GM23338 (cell line): ENCODE results near the gene HDHD5. TPM values are rescaled to one million over a fixed set of nuclear protein-coding genes. Genes with fewer than 3 reads are reported as not detected.

Experiments
- ATAC-seq: fragments of 200-7000 bp; cut with Tn5 transposase; 3 replicates; pipeline ENCODE4 v1.9.1; 2020
- DNase-seq: peaks from one replicate; pipeline ENCODE4 v3.0.0-alpha.2; 2015; ENCODE audit warnings: low spot score
- H2AFZ ChIP-seq: fragments of 200-600 bp; sonication (generic); 2 replicates; pipeline ENCODE4 v1.8.0; 2016; ENCODE audit warnings: antibody characterized with exemption, mild to moderate bottlenecking, moderate library complexity
- H3F3A ChIP-seq: fragments of 200-600 bp; sonication (generic); replicated peaks from 2 replicates; pipeline ENCODE4 v1.8.0; 2017; ENCODE audit warnings: antibody characterized with exemption, mixed run types, low read depth
- H3K27ac ChIP-seq: fragments of 200-600 bp; sonication (generic); 2 replicates; pipeline ENCODE4 v1.6.1; 2016; ENCODE audit warnings: low read depth
- H3K27me3 ChIP-seq: fragments of 200-600 bp; sonication (generic); 2 replicates; pipeline ENCODE4 v1.8.0; 2016; ENCODE audit warnings: mild to moderate bottlenecking, mixed run types, moderate library complexity; ENCODE audit not compliant: insufficient read depth
- H3K36me3 ChIP-seq: fragments of 200-600 bp; sonication (generic); 2 replicates; pipeline ENCODE4 v1.8.0; 2016; ENCODE audit warnings: mild to moderate bottlenecking; ENCODE audit not compliant: insufficient read depth
- H3K4me1 ChIP-seq: fragments of 200-600 bp; sonication (generic); 2 replicates; pipeline ENCODE4 v1.8.0; 2016; ENCODE audit warnings: mild to moderate bottlenecking, moderate library complexity; ENCODE audit not compliant: insufficient read depth
- H3K4me2 ChIP-seq: fragments of 200-600 bp; sonication (generic); 2 replicates; pipeline ENCODE4 v1.7.1; 2017; ENCODE audit warnings: mixed run types
- H3K4me3 ChIP-seq: fragments of 200-600 bp; sonication (generic); 2 replicates; pipeline ENCODE4 v1.6.1; 2016; ENCODE audit warnings: mixed run types
- H3K79me2 ChIP-seq: fragments of 200-600 bp; sonication (generic); replicated peaks from 2 replicates; pipeline ENCODE4 v1.8.0; 2017; ENCODE audit warnings: mild to moderate bottlenecking; ENCODE audit not compliant: insufficient read depth
- H3K9me2 ChIP-seq: fragments of 200-600 bp; sonication (generic); 2 replicates; pipeline ENCODE4 v1.8.0; 2017; ENCODE audit not compliant: insufficient read depth
- H4K20me1 ChIP-seq: fragments of 200-600 bp; sonication (generic); replicated peaks from 2 replicates; pipeline ENCODE4 v1.8.0; 2017; ENCODE audit warnings: mild to moderate bottlenecking; ENCODE audit not compliant: insufficient read depth
- H3K27ac Mint-ChIP-seq: 2 replicates; pipeline ENCODE4 v1.8.0; 2020; ENCODE audit warnings: inconsistent platforms, mild to moderate bottlenecking, moderate library complexity, mixed read lengths
- H3K27me3 Mint-ChIP-seq: 3 replicates; pipeline ENCODE4 v1.8.0; 2022; ENCODE audit warnings: low read depth, mild to moderate bottlenecking, moderate library complexity, mixed read lengths, inconsistent platforms; ENCODE audit not compliant: insufficient read depth, poor library complexity
- H3K36me3 Mint-ChIP-seq: 3 replicates; pipeline ENCODE4 v1.8.0; 2021; ENCODE audit warnings: low read depth, mild to moderate bottlenecking, inconsistent platforms, moderate library complexity, mixed read lengths
- H3K4me1 Mint-ChIP-seq: 3 replicates; pipeline ENCODE4 v1.8.0; 2020; ENCODE audit warnings: mild to moderate bottlenecking, inconsistent platforms, mixed read lengths
- H3K4me3 Mint-ChIP-seq: 3 replicates; pipeline ENCODE4 v1.8.0; 2021; ENCODE audit warnings: moderate library complexity, mild to moderate bottlenecking, inconsistent platforms, mixed read lengths
- H3K9me3 Mint-ChIP-seq: 3 replicates; pipeline ENCODE4 v1.8.0; 2020; ENCODE audit warnings: moderate library complexity, mild to moderate bottlenecking, inconsistent platforms, mixed read lengths
- CREB1 ChIP-seq: fragments of 250-450 bp; sonication (Bioruptor Pico); IDR thresholded peaks from 2 replicates; pipeline ENCODE4 v1.5.0; 2020; ENCODE audit warnings: low read depth, mild to moderate bottlenecking, moderate library complexity
- EZH2 ChIP-seq: fragments of 200-600 bp; sonication (generic); IDR thresholded peaks from one replicate; pipeline ENCODE4 v1.8.0; 2017; ENCODE audit warnings: antibody characterized with exemption, mild to moderate bottlenecking, low read depth; ENCODE audit not compliant: unreplicated experiment
- NANOG ChIP-seq: IDR thresholded peaks from 2 replicates; pipeline ENCODE4 v1.6.1; 2016; ENCODE audit warnings: antibody characterized with exemption, borderline replicate concordance
- POLR2AphosphoS5 ChIP-seq: IDR thresholded peaks from 2 replicates; pipeline ENCODE4 v1.6.1; 2016; ENCODE audit warnings: antibody characterized with exemption, low read depth
- STAT1 ChIP-seq: IDR thresholded peaks from one replicate; pipeline ENCODE4 v1.6.1; 2016; ENCODE audit warnings: antibody characterized with exemption; ENCODE audit not compliant: unreplicated experiment
- ZNF331 ChIP-seq: fragments of 250-450 bp; sonication (Bioruptor Pico); IDR thresholded peaks from 2 replicates; pipeline ENCODE4 v1.5.0; 2020; ENCODE audit warnings: low read depth, mild to moderate bottlenecking, moderate library complexity
- polyA plus RNA-seq: library from polyadenylated mRNA; unstranded; fragments of >200 nt; fragmentation: Nextera tagmentation; extraction: Ambion mirVana; gene quantifications from 2 replicates; pipeline ENCODE4 v1.2.1, GENCODE V29; 2016
- total RNA-seq: library from RNA; depleted of rRNA; stranded (reverse); fragments of >200 nt; shearing (Covaris generic); gene quantifications from 2 replicates; pipeline ENCODE4 v1.2.3, GENCODE V29; 2014
- TF ChIP-seq, protein P1 (sequence below): fragments of 250-450 bp; sonication (Bioruptor Pico); IDR thresholded peaks from 2 replicates; pipeline ENCODE4 v1.5.0; 2020; ENCODE audit warnings: mild to moderate bottlenecking, moderate library complexity
- TF ChIP-seq, protein P2 (sequence below): IDR thresholded peaks from one replicate; pipeline ENCODE4 v1.6.1; 2018; ENCODE audit warnings: antibody characterized with exemption; ENCODE audit not compliant: unreplicated experiment
- TF ChIP-seq, protein P3 (sequence below), 2 experiments: fragments of 200-600 bp in 1 of 2; sonication (generic) in 1 of 2; conservative IDR thresholded peaks; 2 replicates each; pipeline versions ENCODE4 v1.5.1 to v1.6.1; 2016 to 2017; ENCODE audit warnings: antibody characterized with exemption in 2 of 2, low read depth in 2 of 2, mild to moderate bottlenecking in 2 of 2, moderate library complexity in 1 of 2

HDHD5 gene
- total and polyA plus RNA-seq, 2 experiments from 2014 or later: 70.0 to 116 TPM

DNA sequence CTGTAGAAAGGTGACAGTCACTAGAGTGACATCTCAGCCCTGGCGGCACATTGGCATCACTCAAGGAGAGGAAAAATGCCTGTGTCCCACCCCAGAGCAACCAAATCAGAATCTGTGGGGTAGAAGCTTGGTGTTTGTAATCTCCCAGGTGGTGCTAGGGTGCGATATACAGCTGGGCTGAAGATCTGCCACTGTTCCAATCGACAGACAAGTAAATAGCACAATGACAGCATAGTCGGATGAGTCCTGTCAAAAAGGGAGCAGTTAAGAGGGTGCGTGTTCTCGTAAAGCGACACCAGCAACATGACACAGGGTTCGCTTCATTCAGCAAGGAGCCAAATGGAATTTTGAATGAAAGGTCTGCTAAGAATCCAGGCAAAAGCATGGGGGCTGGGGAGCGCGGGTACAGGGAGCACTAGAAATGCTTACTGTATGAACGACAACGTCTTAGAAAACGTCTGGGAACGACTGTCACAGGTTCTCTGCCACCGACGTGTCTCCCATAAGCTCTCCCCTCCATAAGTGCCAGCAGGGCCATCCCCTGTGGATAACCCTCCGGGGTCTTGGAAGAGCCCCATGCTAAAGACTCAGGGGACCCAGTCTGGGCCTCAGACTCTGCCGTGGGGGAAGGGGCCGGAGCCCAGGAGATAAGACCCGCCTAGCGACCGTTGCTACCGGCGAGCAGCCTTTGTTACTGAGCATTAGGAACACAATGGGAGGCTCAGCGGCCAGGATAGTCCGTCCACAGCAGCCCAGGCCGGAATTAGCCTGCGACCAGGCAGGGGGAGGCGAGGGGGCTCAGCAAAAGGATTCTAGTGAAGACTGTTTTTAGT, 39.3 kb upstream of the HDHD5 start (continued):
- TF ChIP-seq, protein P1, sequence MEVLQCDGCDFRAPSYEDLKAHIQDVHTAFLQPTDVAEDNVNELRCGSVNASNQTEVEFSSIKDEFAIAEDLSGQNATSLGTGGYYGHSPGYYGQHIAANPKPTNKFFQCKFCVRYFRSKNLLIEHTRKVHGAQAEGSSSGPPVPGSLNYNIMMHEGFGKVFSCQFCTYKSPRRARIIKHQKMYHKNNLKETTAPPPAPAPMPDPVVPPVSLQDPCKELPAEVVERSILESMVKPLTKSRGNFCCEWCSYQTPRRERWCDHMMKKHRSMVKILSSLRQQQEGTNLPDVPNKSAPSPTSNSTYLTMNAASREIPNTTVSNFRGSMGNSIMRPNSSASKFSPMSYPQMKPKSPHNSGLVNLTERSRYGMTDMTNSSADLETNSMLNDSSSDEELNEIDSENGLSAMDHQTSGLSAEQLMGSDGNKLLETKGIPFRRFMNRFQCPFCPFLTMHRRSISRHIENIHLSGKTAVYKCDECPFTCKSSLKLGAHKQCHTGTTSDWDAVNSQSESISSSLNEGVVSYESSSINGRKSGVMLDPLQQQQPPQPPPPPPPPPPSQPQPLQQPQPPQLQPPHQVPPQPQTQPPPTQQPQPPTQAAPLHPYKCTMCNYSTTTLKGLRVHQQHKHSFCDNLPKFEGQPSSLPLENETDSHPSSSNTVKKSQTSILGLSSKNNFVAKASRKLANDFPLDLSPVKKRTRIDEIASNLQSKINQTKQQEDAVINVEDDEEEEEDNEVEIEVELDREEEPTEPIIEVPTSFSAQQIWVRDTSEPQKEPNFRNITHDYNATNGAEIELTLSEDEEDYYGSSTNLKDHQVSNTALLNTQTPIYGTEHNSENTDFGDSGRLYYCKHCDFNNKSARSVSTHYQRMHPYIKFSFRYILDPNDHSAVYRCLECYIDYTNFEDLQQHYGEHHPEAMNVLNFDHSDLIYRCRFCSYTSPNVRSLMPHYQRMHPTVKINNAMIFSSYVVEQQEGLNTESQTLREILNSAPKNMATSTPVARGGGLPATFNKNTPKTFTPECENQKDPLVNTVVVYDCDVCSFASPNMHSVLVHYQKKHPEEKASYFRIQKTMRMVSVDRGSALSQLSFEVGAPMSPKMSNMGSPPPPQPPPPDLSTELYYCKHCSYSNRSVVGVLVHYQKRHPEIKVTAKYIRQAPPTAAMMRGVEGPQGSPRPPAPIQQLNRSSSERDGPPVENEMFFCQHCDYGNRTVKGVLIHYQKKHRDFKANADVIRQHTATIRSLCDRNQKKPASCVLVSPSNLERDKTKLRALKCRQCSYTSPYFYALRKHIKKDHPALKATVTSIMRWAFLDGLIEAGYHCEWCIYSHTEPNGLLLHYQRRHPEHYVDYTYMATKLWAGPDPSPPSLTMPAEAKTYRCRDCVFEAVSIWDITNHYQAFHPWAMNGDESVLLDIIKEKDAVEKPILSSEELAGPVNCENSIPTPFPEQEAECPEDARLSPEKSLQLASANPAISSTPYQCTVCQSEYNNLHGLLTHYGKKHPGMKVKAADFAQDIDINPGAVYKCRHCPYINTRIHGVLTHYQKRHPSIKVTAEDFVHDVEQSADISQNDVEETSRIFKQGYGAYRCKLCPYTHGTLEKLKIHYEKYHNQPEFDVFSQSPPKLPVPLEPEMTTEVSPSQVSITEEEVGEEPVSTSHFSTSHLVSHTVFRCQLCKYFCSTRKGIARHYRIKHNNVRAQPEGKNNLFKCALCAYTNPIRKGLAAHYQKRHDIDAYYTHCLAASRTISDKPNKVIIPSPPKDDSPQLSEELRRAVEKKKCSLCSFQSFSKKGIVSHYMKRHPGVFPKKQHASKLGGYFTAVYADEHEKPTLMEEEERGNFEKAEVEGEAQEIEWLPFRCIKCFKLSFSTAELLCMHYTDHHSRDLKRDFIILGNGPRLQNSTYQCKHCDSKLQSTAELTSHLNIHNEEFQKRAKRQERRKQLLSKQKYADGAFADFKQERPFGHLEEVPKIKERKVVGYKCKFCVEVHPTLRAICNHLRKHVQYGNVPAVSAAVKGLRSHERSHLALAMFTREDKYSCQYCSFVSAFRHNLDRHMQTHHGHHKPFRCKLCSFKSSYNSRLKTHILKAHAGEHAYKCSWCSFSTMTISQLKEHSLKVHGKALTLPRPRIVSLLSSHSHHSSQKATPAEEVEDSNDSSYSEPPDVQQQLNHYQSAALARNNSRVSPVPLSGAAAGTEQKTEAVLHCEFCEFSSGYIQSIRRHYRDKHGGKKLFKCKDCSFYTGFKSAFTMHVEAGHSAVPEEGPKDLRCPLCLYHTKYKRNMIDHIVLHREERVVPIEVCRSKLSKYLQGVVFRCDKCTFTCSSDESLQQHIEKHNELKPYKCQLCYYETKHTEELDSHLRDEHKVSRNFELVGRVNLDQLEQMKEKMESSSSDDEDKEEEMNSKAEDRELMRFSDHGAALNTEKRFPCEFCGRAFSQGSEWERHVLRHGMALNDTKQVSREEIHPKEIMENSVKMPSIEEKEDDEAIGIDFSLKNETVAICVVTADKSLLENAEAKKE (CRISPR knock-in tag): no peak
- peak; percentile 45; the same call in 1 of the 2 replicates for TF ChIP-seq POLR2AphosphoS5

DNA sequence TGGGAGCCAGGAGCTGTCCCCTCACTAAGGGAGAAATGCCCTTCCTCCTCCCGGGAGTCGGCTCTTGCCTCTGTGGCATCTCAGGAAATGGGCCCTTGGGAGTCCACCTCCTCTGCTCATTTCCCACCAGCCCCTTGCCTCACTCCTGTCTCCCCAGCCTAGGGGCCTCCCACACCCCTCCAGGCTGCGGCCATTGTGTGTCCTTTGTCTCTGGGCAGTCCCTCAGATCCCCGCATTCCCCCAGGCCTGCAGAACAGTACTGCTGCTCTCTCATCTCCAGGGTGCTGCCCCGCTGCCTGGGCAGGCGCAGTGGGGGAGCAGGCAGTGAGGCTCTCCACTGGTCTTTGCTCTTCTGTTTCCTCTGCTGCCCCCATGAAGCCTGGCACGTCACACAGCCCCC, 35.1 kb upstream of the HDHD5 start:
- H3K27me3 Mint-ChIP-seq: peaks cover 17% of the 10 kb centered on the region
- H3K27ac Mint-ChIP-seq: peak overlapping the region; percentile 82
- no peaks in the 10 kb centered on the region for H4K20me1 ChIP-seq
- peaks cover 31% of the 10 kb centered on the region for H3K4me1 ChIP-seq
- H2AFZ ChIP-seq: peak overlapping the region; percentile 43; the same call in 1 of the 2 replicates
- peak overlapping the region; percentile 47 for H3K27ac ChIP-seq
- H3K9me2 ChIP-seq: no peaks in the 10 kb centered on the region
- DNase-seq (peak; percentile 36), ATAC-seq (peak; percentile 11)
- H3F3A ChIP-seq: peaks cover 16% of the 10 kb centered on the region
- no peaks in the 10 kb centered on the region; the same call in 1 of the 2 replicates for H3K36me3 ChIP-seq
- H3K27me3 ChIP-seq: no peaks in the 10 kb centered on the region
- H3K79me2 ChIP-seq: no peaks in the 10 kb centered on the region
- H3K4me3 Mint-ChIP-seq: no peak overlapping the region
- H3K36me3 Mint-ChIP-seq: peaks cover 10% of the 10 kb centered on the region
- H3K4me2 ChIP-seq: 0 out of 2 replicates have a peak overlapping the region, but pooled peaks have one; percentile 20
- no peak overlapping the region for H3K4me3 ChIP-seq
- H3K9me3 Mint-ChIP-seq: no peaks in the 10 kb centered on the region
- peaks cover 36% of the 10 kb centered on the region for H3K4me1 Mint-ChIP-seq
- TF ChIP-seq CREB1 (no peak), POLR2AphosphoS5 (no peak), STAT1 (no peak), NANOG (no peak), EZH2 (no peak), ZNF331 (CRISPR knock-in tag) (no peak)
- TF ChIP-seq, protein P2, sequence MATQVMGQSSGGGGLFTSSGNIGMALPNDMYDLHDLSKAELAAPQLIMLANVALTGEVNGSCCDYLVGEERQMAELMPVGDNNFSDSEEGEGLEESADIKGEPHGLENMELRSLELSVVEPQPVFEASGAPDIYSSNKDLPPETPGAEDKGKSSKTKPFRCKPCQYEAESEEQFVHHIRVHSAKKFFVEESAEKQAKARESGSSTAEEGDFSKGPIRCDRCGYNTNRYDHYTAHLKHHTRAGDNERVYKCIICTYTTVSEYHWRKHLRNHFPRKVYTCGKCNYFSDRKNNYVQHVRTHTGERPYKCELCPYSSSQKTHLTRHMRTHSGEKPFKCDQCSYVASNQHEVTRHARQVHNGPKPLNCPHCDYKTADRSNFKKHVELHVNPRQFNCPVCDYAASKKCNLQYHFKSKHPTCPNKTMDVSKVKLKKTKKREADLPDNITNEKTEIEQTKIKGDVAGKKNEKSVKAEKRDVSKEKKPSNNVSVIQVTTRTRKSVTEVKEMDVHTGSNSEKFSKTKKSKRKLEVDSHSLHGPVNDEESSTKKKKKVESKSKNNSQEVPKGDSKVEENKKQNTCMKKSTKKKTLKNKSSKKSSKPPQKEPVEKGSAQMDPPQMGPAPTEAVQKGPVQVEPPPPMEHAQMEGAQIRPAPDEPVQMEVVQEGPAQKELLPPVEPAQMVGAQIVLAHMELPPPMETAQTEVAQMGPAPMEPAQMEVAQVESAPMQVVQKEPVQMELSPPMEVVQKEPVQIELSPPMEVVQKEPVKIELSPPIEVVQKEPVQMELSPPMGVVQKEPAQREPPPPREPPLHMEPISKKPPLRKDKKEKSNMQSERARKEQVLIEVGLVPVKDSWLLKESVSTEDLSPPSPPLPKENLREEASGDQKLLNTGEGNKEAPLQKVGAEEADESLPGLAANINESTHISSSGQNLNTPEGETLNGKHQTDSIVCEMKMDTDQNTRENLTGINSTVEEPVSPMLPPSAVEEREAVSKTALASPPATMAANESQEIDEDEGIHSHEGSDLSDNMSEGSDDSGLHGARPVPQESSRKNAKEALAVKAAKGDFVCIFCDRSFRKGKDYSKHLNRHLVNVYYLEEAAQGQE: no peak
- TF ChIP-seq, protein P3, sequence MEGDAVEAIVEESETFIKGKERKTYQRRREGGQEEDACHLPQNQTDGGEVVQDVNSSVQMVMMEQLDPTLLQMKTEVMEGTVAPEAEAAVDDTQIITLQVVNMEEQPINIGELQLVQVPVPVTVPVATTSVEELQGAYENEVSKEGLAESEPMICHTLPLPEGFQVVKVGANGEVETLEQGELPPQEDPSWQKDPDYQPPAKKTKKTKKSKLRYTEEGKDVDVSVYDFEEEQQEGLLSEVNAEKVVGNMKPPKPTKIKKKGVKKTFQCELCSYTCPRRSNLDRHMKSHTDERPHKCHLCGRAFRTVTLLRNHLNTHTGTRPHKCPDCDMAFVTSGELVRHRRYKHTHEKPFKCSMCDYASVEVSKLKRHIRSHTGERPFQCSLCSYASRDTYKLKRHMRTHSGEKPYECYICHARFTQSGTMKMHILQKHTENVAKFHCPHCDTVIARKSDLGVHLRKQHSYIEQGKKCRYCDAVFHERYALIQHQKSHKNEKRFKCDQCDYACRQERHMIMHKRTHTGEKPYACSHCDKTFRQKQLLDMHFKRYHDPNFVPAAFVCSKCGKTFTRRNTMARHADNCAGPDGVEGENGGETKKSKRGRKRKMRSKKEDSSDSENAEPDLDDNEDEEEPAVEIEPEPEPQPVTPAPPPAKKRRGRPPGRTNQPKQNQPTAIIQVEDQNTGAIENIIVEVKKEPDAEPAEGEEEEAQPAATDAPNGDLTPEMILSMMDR (conservative IDR thresholded peaks at IDR 0.05; ENCODE audit: low read depth in 2 of 2): no peak
